Endothelial cell of umbilical vein (primary cell): Measurements from ENCODE around the gene ZC3H18. TPM values are rescaled to one million over a fixed set of nuclear protein-coding genes. Genes with fewer than 3 reads are reported as not detected.

Experiments used
- BruUV-seq: library from RNA; stranded (reverse); fragments of 400-500 nt; replicated peaks from 2 replicates; lab custom pipeline; 2021; lab: Mats Ljungman, UMichigan
- CTCF ChIA-PET: fragments of 300-600, 350-600 bp; sonication (Branson Sonifier 250); formaldehyde crosslinking; loops from one replicate; lab custom pipeline; 2021; ENCODE audit warnings: antibody characterized with exemption, inconsistent platforms; lab: Charles Lee
- POLR2A ChIA-PET: fragments of 300-600, 350-600 bp; sonication (Branson Sonifier 250); formaldehyde crosslinking; loops from one replicate; lab custom pipeline; 2021; ENCODE audit warnings: antibody characterized with exemption, inconsistent platforms; lab: Charles Lee
- DNase-seq: peaks from one replicate; pipeline ENCODE4 v3.0.0-alpha.2; 2011; ENCODE audit warnings: low read depth, low spot score
- FAIRE-seq: peaks from 2 replicates; lab custom pipeline; 2011; peaks lifted over from hg19 to GRCh38; lab: Jason Lieb, UNC
- H2AFZ ChIP-seq: 2 replicates; pipeline ENCODE4 v1.6.0; 2012; ENCODE audit warnings: low read depth, low read length, control low read depth, inconsistent platforms
- H3K27ac ChIP-seq: 2 replicates; pipeline ENCODE4 v1.5.1; 2011; ENCODE audit warnings: low read depth, mild to moderate bottlenecking, control low read depth, low read length, moderate library complexity; ENCODE audit not compliant: insufficient read depth
- H3K27me3 ChIP-seq, 2 experiments: 2 replicates each; pipeline versions ENCODE4 v1.6.0 to v1.6.1; 2011; ENCODE audit warnings: low read length in 2 of 2, mixed read lengths in 1 of 2; ENCODE audit not compliant: control insufficient read depth in 2 of 2, insufficient read depth in 2 of 2
- H3K36me3 ChIP-seq, 2 experiments: 2 replicates in 1 of 2; 3 replicates in 1 of 2; pipeline ENCODE4 v1.5.1; 2011; ENCODE audit warnings: low read length in 2 of 2, mild to moderate bottlenecking in 1 of 2, moderate library complexity in 1 of 2; ENCODE audit not compliant: control insufficient read depth in 2 of 2, insufficient read depth in 2 of 2; ENCODE audit errors: extremely low read depth in 1 of 2
- H3K4me1 ChIP-seq: 3 replicates; pipeline ENCODE4 v1.5.1; 2011; ENCODE audit warnings: mild to moderate bottlenecking, low read length; ENCODE audit not compliant: control insufficient read depth, insufficient read depth; ENCODE audit errors: extremely low read depth
- H3K4me2 ChIP-seq: 2 replicates; pipeline ENCODE4 v1.6.1; 2011; ENCODE audit warnings: low read length, control low read depth, mixed read lengths; ENCODE audit not compliant: insufficient read depth
- H3K4me3 ChIP-seq, 3 experiments: fragments of 200-600 bp in 1 of 3; sonication (generic), shearing (Covaris generic) in 1 of 3; replicated peaks in 1 of 3; 2 replicates each; pipeline ENCODE4 v1.5.1; 2011 to 2016; ENCODE audit warnings: control low read depth in 3 of 3, low read length in 3 of 3, mild to moderate bottlenecking in 2 of 3, inconsistent platforms in 1 of 3, low read depth in 1 of 3, moderate library complexity in 1 of 3; ENCODE audit not compliant: insufficient read depth in 1 of 3
- H3K79me2 ChIP-seq: 2 replicates; pipeline ENCODE4 v1.6.0; 2012; ENCODE audit warnings: low read length, inconsistent platforms; ENCODE audit not compliant: control insufficient read depth, insufficient read depth
- H3K9ac ChIP-seq: replicated peaks from 2 replicates; pipeline ENCODE3; 2011; ENCODE audit warnings: low read length, control low read depth; ENCODE audit not compliant: insufficient read depth; ENCODE audit errors: extremely low read depth
- H3K9me1 ChIP-seq: replicated peaks from 3 replicates; pipeline ENCODE4 v1.6.0; 2011; ENCODE audit warnings: mild to moderate bottlenecking, low read length; ENCODE audit not compliant: control insufficient read depth, insufficient read depth; ENCODE audit errors: extremely low read depth
- H3K9me3 ChIP-seq: replicated peaks from 2 replicates; pipeline ENCODE4 v1.5.1; 2012; ENCODE audit warnings: low read length, inconsistent platforms; ENCODE audit not compliant: control insufficient read depth, insufficient read depth
- H4K20me1 ChIP-seq: replicated peaks from 2 replicates; pipeline ENCODE3; 2011; ENCODE audit warnings: mild to moderate bottlenecking, low read length; ENCODE audit not compliant: control insufficient read depth, insufficient read depth; ENCODE audit errors: extremely low read depth
- EZH2 ChIP-seq: IDR thresholded peaks from 2 replicates; pipeline ENCODE4 v1.6.1; 2012; ENCODE audit warnings: borderline replicate concordance, low read depth, mild to moderate bottlenecking, moderate library complexity, low read length, inconsistent platforms; ENCODE audit not compliant: severe bottlenecking
- FOS ChIP-seq: IDR thresholded peaks from 2 replicates; pipeline ENCODE4 v1.6.1; 2011; ENCODE audit warnings: mild to moderate bottlenecking, low read length, moderate library complexity, borderline replicate concordance; ENCODE audit not compliant: insufficient read depth
- GATA2 ChIP-seq: IDR thresholded peaks from 2 replicates; pipeline ENCODE4 v1.7.0; 2011; ENCODE audit warnings: low read depth, mild to moderate bottlenecking, moderate library complexity, mixed read lengths, low read length; ENCODE audit not compliant: insufficient read length, insufficient read depth
- JUN ChIP-seq: IDR thresholded peaks from 2 replicates; pipeline ENCODE4 v1.6.1; 2011; ENCODE audit warnings: borderline replicate concordance, low read depth; ENCODE audit not compliant: insufficient read length, insufficient read depth
- MAX ChIP-seq: IDR thresholded peaks from 2 replicates; pipeline ENCODE4 v1.6.1; 2011; ENCODE audit not compliant: insufficient read depth, insufficient read length
- MYC ChIP-seq: IDR thresholded peaks from one replicate; pipeline ENCODE4 v1.6.1; 2011; ENCODE audit warnings: mild to moderate bottlenecking, low read depth, low read length
- POLR2A ChIP-seq: IDR thresholded peaks from 2 replicates; pipeline ENCODE4 v1.6.1; 2012; ENCODE audit warnings: low read depth, mild to moderate bottlenecking, control low read depth, low read length
- POLR2AphosphoS5 ChIP-seq: IDR thresholded peaks from 2 replicates; pipeline ENCODE4 v1.6.1; 2012; ENCODE audit warnings: low read depth, mild to moderate bottlenecking, control low read depth, low read length, moderate library complexity; ENCODE audit not compliant: insufficient read depth
- dilution Hi-C: fragments of 300-500 bp; cut with MboI; formaldehyde crosslinking; loops from one replicate; pipeline ENCODE4 v1.15.0; 2019; ENCODE audit warnings: low sequenced_read_pairs; ENCODE audit not compliant: extremely low pct_ligation_motif_present
- intact Hi-C: fragments of 100-400 bp; cut with micrococcal nuclease; formaldehyde crosslinking; loops from one replicate; pipeline ENCODE4 v1.10.0; 2022
- polyA plus RNA-seq, 4 experiments: library from polyadenylated mRNA; depleted of rRNA in 3 of 4; stranded (reverse) in 3 of 4; unstranded in 1 of 4; fragments of >200 nt; gene quantifications; 2 replicates each; pipeline versions ENCODE4 v1.2.1 to v1.2.3, GENCODE V29; 2011 to 2012; ENCODE audit warnings: missing spikeins in 1 of 4
- total RNA-seq: library from RNA; stranded (reverse); gene quantifications from 2 replicates; pipeline ENCODE4 v1.2.3, GENCODE V29; 2021
- TF ChIP-seq, protein P1 (sequence below), 2 donors: IDR thresholded peaks; 1 replicate in 1 of 2; 2 replicates in 1 of 2; pipeline ENCODE4 v1.5.1; 2011; ENCODE audit warnings: low read length in 2 of 2, mild to moderate bottlenecking in 2 of 2, moderate library complexity in 2 of 2, control low read depth in 1 of 2, inconsistent platforms in 1 of 2, low read depth in 1 of 2; ENCODE audit not compliant: insufficient read depth in 1 of 2; ENCODE audit errors: extremely low read depth in 1 of 2

ZC3H18 gene
- total and polyA plus RNA-seq, 2 donors (not counting 3 experiments of a cell fraction or from before 2014, with no cell fraction given), result 12.1 to 52.8 TPM

GRCh38 chr16:88624481-88624880 is 54.3 kb downstream of the ZC3H18 start:
- Histone ChIP-seq H3K27ac (no peak overlapping the region), H3K4me2 (no peak overlapping the region), H3K27me3 (no peaks in the 10 kb centered on the region), H3K9me1 (no peaks in the 10 kb centered on the region), H3K9ac (no peak overlapping the region), H3K9me3 (no peaks in the 10 kb centered on the region), H3K4me1 (no peaks in the 10 kb centered on the region), H4K20me1 (no peaks in the 10 kb centered on the region), H3K79me2 (no peaks in the 10 kb centered on the region), H3K36me3 (peaks cover 12 to 48% of the 10 kb centered on the region in 2 experiments), H3K4me3 (no peak overlapping the region), H2AFZ (no peak overlapping the region)
- dilution Hi-C loops, result no loop called here
- ChIA-PET CTCF (no interaction called here), POLR2A (no interaction called here)
- no peak for FAIRE-seq
- TF ChIP-seq GATA2, result no peak
- no peak for TF ChIP-seq POLR2A
- no peak for TF ChIP-seq JUN
- TF ChIP-seq FOS, result no peak
- TF ChIP-seq MAX, result no peak
- no peak for TF ChIP-seq EZH2
- TF ChIP-seq MYC, result no peak
- no peak for TF ChIP-seq POLR2AphosphoS5
- TF ChIP-seq, protein P1, sequence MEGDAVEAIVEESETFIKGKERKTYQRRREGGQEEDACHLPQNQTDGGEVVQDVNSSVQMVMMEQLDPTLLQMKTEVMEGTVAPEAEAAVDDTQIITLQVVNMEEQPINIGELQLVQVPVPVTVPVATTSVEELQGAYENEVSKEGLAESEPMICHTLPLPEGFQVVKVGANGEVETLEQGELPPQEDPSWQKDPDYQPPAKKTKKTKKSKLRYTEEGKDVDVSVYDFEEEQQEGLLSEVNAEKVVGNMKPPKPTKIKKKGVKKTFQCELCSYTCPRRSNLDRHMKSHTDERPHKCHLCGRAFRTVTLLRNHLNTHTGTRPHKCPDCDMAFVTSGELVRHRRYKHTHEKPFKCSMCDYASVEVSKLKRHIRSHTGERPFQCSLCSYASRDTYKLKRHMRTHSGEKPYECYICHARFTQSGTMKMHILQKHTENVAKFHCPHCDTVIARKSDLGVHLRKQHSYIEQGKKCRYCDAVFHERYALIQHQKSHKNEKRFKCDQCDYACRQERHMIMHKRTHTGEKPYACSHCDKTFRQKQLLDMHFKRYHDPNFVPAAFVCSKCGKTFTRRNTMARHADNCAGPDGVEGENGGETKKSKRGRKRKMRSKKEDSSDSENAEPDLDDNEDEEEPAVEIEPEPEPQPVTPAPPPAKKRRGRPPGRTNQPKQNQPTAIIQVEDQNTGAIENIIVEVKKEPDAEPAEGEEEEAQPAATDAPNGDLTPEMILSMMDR (IDR thresholded peaks at IDR 0.05; ENCODE audit: extremely low read depth in 1 of 2, insufficient read depth in 1 of 2, low read depth in 1 of 2, low read length in 2 of 2), result no peak
- DNase-seq, result no peak
- BruUV-seq, result no TSS peak
- intact Hi-C loops, result no loop called here
